ENCODE results near the gene ARL15. TPM values are rescaled to one million over a fixed set of nuclear protein-coding genes. Genes with fewer than 3 reads are reported as not detected.

ARL15 gene
- total RNA-seq, 2 donors from 2014 or later, result 11.4 to 22.8 TPM

- H3K27me3 ChIP-seq, result no peaks in the 10 kb centered on the region
- no peak overlapping the region for H3K4me3 ChIP-seq
- no peaks in the 10 kb centered on the region for H3K36me3 ChIP-seq
- TF ChIP-seq, protein P1, sequence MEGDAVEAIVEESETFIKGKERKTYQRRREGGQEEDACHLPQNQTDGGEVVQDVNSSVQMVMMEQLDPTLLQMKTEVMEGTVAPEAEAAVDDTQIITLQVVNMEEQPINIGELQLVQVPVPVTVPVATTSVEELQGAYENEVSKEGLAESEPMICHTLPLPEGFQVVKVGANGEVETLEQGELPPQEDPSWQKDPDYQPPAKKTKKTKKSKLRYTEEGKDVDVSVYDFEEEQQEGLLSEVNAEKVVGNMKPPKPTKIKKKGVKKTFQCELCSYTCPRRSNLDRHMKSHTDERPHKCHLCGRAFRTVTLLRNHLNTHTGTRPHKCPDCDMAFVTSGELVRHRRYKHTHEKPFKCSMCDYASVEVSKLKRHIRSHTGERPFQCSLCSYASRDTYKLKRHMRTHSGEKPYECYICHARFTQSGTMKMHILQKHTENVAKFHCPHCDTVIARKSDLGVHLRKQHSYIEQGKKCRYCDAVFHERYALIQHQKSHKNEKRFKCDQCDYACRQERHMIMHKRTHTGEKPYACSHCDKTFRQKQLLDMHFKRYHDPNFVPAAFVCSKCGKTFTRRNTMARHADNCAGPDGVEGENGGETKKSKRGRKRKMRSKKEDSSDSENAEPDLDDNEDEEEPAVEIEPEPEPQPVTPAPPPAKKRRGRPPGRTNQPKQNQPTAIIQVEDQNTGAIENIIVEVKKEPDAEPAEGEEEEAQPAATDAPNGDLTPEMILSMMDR (IDR thresholded peaks at IDR 0.05), result no peak
- no peaks in the 10 kb centered on the region for H3K4me1 ChIP-seq
- H3K27ac ChIP-seq, result no peak overlapping the region
- no peaks in the 10 kb centered on the region for H3K9me3 ChIP-seq
- no peak for DNase-seq (ENCODE audit: low spot score)
Observed at GRCh38 chr5:53971131-53971530, 339.2 kb downstream of the ARL15 start.

DNA sequence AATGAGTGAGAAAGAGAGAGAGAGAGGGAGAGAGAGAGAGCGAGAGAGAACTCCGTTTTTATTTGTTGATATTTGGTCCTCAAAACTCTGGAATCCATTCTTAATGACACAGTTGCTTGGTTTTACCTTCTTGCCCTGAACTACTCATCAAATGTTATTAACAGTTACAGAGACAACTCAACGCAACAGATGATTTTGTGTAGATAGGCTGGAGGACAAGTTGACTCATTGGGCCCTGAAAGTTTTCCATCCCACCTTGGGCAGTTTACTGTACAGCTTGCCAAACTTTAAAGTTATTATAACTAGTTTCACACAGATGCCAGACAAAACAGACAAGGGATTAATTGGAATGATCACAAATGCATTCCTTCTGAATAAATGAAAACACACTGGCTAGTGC is 339.9 kb downstream of the ARL15 start:
- TF ChIP-seq, protein P1 (IDR thresholded peaks at IDR 0.05), result no peak
- Histone ChIP-seq H3K27me3 (no peaks in the 10 kb centered on the region), H3K9me3 (no peaks in the 10 kb centered on the region), H3K27ac (no peak overlapping the region), H3K4me1 (no peaks in the 10 kb centered on the region), H3K4me3 (no peak overlapping the region), H3K36me3 (no peaks in the 10 kb centered on the region)
- no peak for DNase-seq (ENCODE audit: low spot score)

DNA sequence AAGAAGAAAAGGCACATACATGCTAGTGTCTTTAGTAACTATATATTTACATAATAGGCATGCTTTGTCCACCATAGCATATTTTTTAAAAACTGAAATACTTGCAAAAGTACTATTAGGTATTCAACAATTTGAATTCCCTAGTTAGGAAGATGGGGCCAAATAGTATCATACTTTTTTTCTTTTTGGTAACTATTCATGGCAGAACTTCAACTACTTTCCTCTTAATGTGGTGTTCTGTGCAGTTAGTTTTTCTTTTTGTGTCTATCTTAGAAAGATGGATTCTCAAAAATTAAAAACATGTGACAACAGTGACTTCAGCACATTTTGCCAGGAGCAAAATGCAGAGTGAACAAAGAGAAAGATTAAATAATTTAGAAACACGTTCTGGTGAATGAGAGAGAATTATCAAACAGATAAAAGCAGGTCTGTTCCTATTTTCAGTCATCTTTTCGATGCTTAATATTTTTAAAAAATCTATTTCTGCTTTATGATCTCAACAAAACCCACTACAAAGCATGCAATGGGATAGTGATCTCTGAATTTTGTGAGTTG is 341.1 kb downstream of the ARL15 start:
- H3K27me3 ChIP-seq, result no peaks in the 10 kb centered on the region
- H3K9me3 ChIP-seq, result no peaks in the 10 kb centered on the region
- H3K4me1 ChIP-seq, result no peaks in the 10 kb centered on the region
- TF ChIP-seq, protein P1 (IDR thresholded peaks at IDR 0.05), result no peak
- no peak for DNase-seq (ENCODE audit: low spot score)
- no peak overlapping the region for H3K27ac ChIP-seq
- no peaks in the 10 kb centered on the region for H3K36me3 ChIP-seq
- no peak overlapping the region for H3K4me3 ChIP-seq

GRCh38 chr5:53965459-53965858 is 344.9 kb downstream of the ARL15 start:
- Histone ChIP-seq H3K36me3 (no peaks in the 10 kb centered on the region), H3K27ac (no peak overlapping the region), H3K9me3 (no peaks in the 10 kb centered on the region), H3K4me3 (no peak overlapping the region), H3K4me1 (no peaks in the 10 kb centered on the region), H3K27me3 (no peaks in the 10 kb centered on the region)
- DNase-seq (ENCODE audit: low spot score), result no peak
- TF ChIP-seq, protein P1 (IDR thresholded peaks at IDR 0.05), result no peak

- H3K36me3 ChIP-seq, result no peaks in the 10 kb centered on the region
- TF ChIP-seq, protein P1 (IDR thresholded peaks at IDR 0.05), result no peak
- no peaks in the 10 kb centered on the region for H3K27me3 ChIP-seq
- DNase-seq (ENCODE audit: low spot score), result no peak
- no peak overlapping the region for H3K4me3 ChIP-seq
- H3K4me1 ChIP-seq, result no peaks in the 10 kb centered on the region
- peaks cover 0 to 5% of the 10 kb centered on the region in 2 donors for H3K9me3 ChIP-seq
- no peak overlapping the region for H3K27ac ChIP-seq
Observed at GRCh38 chr5:53963958-53964357, 346.4 kb downstream of the ARL15 start.

- no peak overlapping the region for H3K4me3 ChIP-seq
- TF ChIP-seq, protein P1 (IDR thresholded peaks at IDR 0.05), result no peak
- DNase-seq (ENCODE audit: low spot score), result no peak
- no peaks in the 10 kb centered on the region for H3K4me1 ChIP-seq
- peaks cover 0 to 17% of the 10 kb centered on the region in 2 donors for H3K9me3 ChIP-seq
- H3K36me3 ChIP-seq, result no peaks in the 10 kb centered on the region
- H3K27me3 ChIP-seq, result no peaks in the 10 kb centered on the region
- no peak overlapping the region for H3K27ac ChIP-seq
Observed at GRCh38 chr5:53962306-53962705, 348.1 kb downstream of the ARL15 start.
